GM12878 (cell line): Measurements from ENCODE around the gene FOXK2. TPM values are rescaled to one million over a fixed set of nuclear protein-coding genes. Genes with fewer than 3 reads are reported as not detected.

Experiments
- ASH2L ChIP-seq: fragments of 300-600, 200-600 bp; sonication (generic); IDR thresholded peaks from 2 replicates; pipeline ENCODE4 v1.6.1; 2017; ENCODE audit warnings: low read depth, mild to moderate bottlenecking, borderline replicate concordance
- ATF2 ChIP-seq: IDR thresholded peaks from 2 replicates; pipeline ENCODE4 v1.6.1; 2012; ENCODE audit warnings: low read length, inconsistent platforms
- ATF7 ChIP-seq: fragments of 450-650 bp; IDR thresholded peaks from 2 replicates; pipeline ENCODE4 v1.6.1; 2016; ENCODE audit warnings: low read depth, mild to moderate bottlenecking
- BCL3 ChIP-seq: IDR thresholded peaks from 2 replicates; pipeline ENCODE4 v1.6.1; 2011; ENCODE audit warnings: borderline replicate concordance, low read depth, mild to moderate bottlenecking, moderate library complexity, low read length; ENCODE audit not compliant: insufficient read depth, poor library complexity, severe bottlenecking
- CEBPB ChIP-seq, 2 experiments: fragments of 150-350 bp in 1 of 2; IDR thresholded peaks; 2 replicates each; pipeline ENCODE4 v1.6.1; 2012 to 2014; ENCODE audit warnings: low read depth in 2 of 2, low read length in 2 of 2, borderline replicate concordance in 1 of 2, inconsistent platforms in 1 of 2
- CHD4 ChIP-seq: fragments of 200-600 bp; sonication (generic); IDR thresholded peaks from 2 replicates; pipeline ENCODE4 v1.6.1; 2016; ENCODE audit warnings: mild to moderate bottlenecking
- EGR1 ChIP-seq, 2 experiments: IDR thresholded peaks; 1 replicate in 1 of 2; 2 replicates in 1 of 2; pipeline ENCODE4 v1.6.1; 2011 to 2012; ENCODE audit warnings: low read depth in 2 of 2, low read length in 2 of 2, borderline replicate concordance in 1 of 2, mild to moderate bottlenecking in 1 of 2, moderate library complexity in 1 of 2
- ESRRA ChIP-seq: IDR thresholded peaks from 2 replicates; pipeline ENCODE4 v1.6.1; 2012; ENCODE audit warnings: mild to moderate bottlenecking, low read length, improper control_type of control experiment
- HDGF ChIP-seq: fragments of 450-650 bp; IDR thresholded peaks from 2 replicates; pipeline ENCODE4 v1.6.1; 2016; ENCODE audit warnings: antibody characterized with exemption
- IKZF1 ChIP-seq: fragments of 450-650 bp; conservative IDR thresholded peaks from 2 replicates; pipeline ENCODE4 v1.6.1; 2017; ENCODE audit warnings: antibody characterized with exemption, mild to moderate bottlenecking
- MAX ChIP-seq: IDR thresholded peaks from 2 replicates; pipeline ENCODE4 v1.6.1; 2012; ENCODE audit warnings: low read depth, low read length, improper control_type of control experiment
- MEF2B ChIP-seq: fragments of 450-650 bp; IDR thresholded peaks from 2 replicates; pipeline ENCODE4 v1.6.1; 2018; ENCODE audit warnings: mild to moderate bottlenecking, moderate library complexity; ENCODE audit not compliant: partially characterized antibody, poor library complexity, severe bottlenecking
- NBN ChIP-seq: fragments of 450-650 bp; IDR thresholded peaks from 2 replicates; pipeline ENCODE4 v1.6.1; 2016
- NFXL1 ChIP-seq: fragments of 450-650 bp; IDR thresholded peaks from 2 replicates; pipeline ENCODE4 v1.6.1; 2017; ENCODE audit warnings: antibody characterized with exemption, mild to moderate bottlenecking, borderline replicate concordance
- NKRF ChIP-seq: fragments of 450-650 bp; conservative IDR thresholded peaks from 2 replicates; pipeline ENCODE4 v1.6.1; 2017; ENCODE audit warnings: mild to moderate bottlenecking, moderate library complexity
- POLR2AphosphoS5 ChIP-seq: IDR thresholded peaks from 2 replicates; pipeline ENCODE4 v1.6.1; 2011; ENCODE audit warnings: mild to moderate bottlenecking, low read length, inconsistent platforms
- POU2F2 ChIP-seq: IDR thresholded peaks from 3 replicates; pipeline ENCODE4 v1.6.1; 2011; ENCODE audit warnings: low read depth, mild to moderate bottlenecking, low read length, borderline replicate concordance
- RCOR1 ChIP-seq: conservative IDR thresholded peaks from 2 replicates; pipeline ENCODE4 v1.6.1; 2012; ENCODE audit warnings: low read depth, low read length, improper control_type of control experiment
- SMARCA5 ChIP-seq: fragments of 450-650 bp; IDR thresholded peaks from 2 replicates; pipeline ENCODE4 v1.6.1; 2017; ENCODE audit warnings: mild to moderate bottlenecking
- SMC3 ChIP-seq: IDR thresholded peaks from 2 replicates; pipeline ENCODE4 v1.6.1; 2011; ENCODE audit warnings: low read length, improper control_type of control experiment, borderline replicate concordance
- WRNIP1 ChIP-seq: IDR thresholded peaks from 2 replicates; pipeline ENCODE4 v1.6.1; 2011; ENCODE audit warnings: low read depth, low read length, improper control_type of control experiment, borderline replicate concordance
- YBX1 ChIP-seq: fragments of 450-650 bp; IDR thresholded peaks from 2 replicates; pipeline ENCODE4 v1.6.1; 2016; ENCODE audit warnings: antibody characterized with exemption
- YY1 ChIP-seq: IDR thresholded peaks from 2 replicates; pipeline ENCODE4 v1.6.1; 2011; ENCODE audit warnings: low read depth, mild to moderate bottlenecking, low read length
- polyA plus RNA-seq, 11 experiments: library from polyadenylated mRNA; depleted of rRNA in 4 of 11; unstranded in 6 of 11; stranded (reverse) in 5 of 11; fragments of >200 nt; fragmentation: Nextera tagmentation in 4 of 11; fragmentation: Illumina TruSeq in 1 of 11; extraction: Ambion mirVana in 4 of 11; extraction: Trizol in 1 of 11; gene quantifications; 1 replicate in 1 of 11; 2 replicates in 10 of 11; pipeline versions ENCODE4 v1.2.1 to v1.2.3, GENCODE V29; 2011 to 2016; ENCODE audit warnings: inconsistent platforms in 2 of 11, missing spikeins in 2 of 11, low read depth in 1 of 11
- total RNA-seq, 4 experiments: library from RNA; depleted of rRNA in 3 of 4; stranded (reverse); fragments of >200 nt in 3 of 4; fragmentation: Illumina TruSeq in 1 of 4; extraction: Trizol in 1 of 4; gene quantifications; 2 replicates each; pipeline versions ENCODE4 v1.2.1 to v1.2.3, GENCODE V29; 2013 to 2021

Gene FOXK2
- total and polyA plus RNA-seq, 10 of the 15 experiments (the other 5 are each of a cell fraction or from before 2014, with no cell fraction given), result 2.4 to 56.8 (median 34.4) TPM

GRCh38 chr17:82519971-82520903 is 705 bp downstream of the FOXK2 start (continued):
- TF ChIP-seq ATF2 (no peak), IKZF1 (0 out of 2 replicates have a peak, but pooled peaks have one; percentile 21), CHD4 (no peak), MAX (0 out of 2 replicates have a peak, but pooled peaks have one; percentile 23), ATF7 (no peak), BCL3 (no peak), HDGF (no peak), CEBPB (IDR thresholded peaks at IDR 0.05; ENCODE audit: borderline replicate concordance in 1 of 2, low read depth in 2 of 2, low read length in 2 of 2) (no peak), RCOR1 (no peak), ESRRA (no peak), SMARCA5 (0 out of 2 replicates have a peak, but pooled peaks have one; percentile 34), POLR2AphosphoS5 (peak; percentile 49; the same call in 1 of the 2 replicates), MEF2B (no peak), NBN (no peak), YBX1 (no peak), WRNIP1 (no peak), SMC3 (no peak), ASH2L (no peak), EGR1 (IDR thresholded peaks at IDR 0.05; ENCODE audit: borderline replicate concordance in 1 of 2, low read depth in 2 of 2, low read length in 2 of 2) (peak in 1 of 2 experiments; percentile 53; a peak in 2 of 3 replicates), NFXL1 (no peak), NKRF (no peak; the same call in 1 of the 2 replicates), YY1 (peak; percentile 90), POU2F2 (no peak)
